ENCODE data around the gene NR1I3. TPM values are rescaled to one million over a fixed set of nuclear protein-coding genes. Genes with fewer than 3 reads are reported as not detected.
"Not testable (repeated sequence)": the region's sequence is repeated elsewhere in the genome, so short reads cannot be mapped to it uniquely, and the experiment has no call there.

NR1I3 gene
- total and polyA plus RNA-seq, 2 donors from 2014 or later: 19.6 TPM; not detected in 1

DNA sequence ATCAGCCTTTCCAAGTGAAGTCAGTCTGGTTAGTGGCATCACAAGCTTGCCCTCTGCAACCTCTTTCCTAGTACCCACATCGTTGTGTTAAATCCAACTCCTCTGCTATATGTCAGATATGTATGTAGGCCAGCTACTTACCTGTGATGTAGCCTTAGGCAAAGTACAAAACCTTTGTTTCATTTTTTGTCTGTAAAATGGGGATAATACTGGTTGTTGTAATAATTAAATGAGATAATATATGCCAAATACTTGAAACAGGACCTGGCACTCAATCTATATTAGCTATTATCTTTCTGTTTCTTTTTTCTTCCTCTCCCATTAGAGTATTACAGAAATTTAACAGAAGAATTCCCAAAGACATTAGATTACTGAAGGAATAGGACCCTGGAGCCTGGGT is 21.8 kb upstream of the NR1I3 start:
- no peak for FAIRE-seq
- Histone ChIP-seq H3K4me1 (ENCODE audit: control insufficient read depth in 2 of 3, insufficient read depth in 2 of 3, low read depth in 1 of 3, low read length in 3 of 3) (peaks cover 0 to 6% (median 0%) of the 10 kb centered on the region in 3 donors), H3K36me3 (ENCODE audit: control insufficient read depth in 2 of 3, insufficient read depth in 3 of 3, low read length in 3 of 3) (no peaks in the 10 kb centered on the region), H3K9me3 (ENCODE audit: control insufficient read depth in 2 of 3, insufficient read depth in 1 of 3, low read length in 3 of 3) (peaks cover 0 to 3% (median 0%) of the 10 kb centered on the region in 3 donors), H3K27me3 (ENCODE audit: control insufficient read depth, insufficient read depth, low read length) (peaks cover 4% of the 10 kb centered on the region), H3K4me3 (ENCODE audit: low read length in 3 of 3) (no peak overlapping the region), H3K9ac (ENCODE audit: low read length in 3 of 3) (no peak overlapping the region), H3K27ac (ENCODE audit: low read depth in 2 of 2, low read length in 2 of 2) (no peak overlapping the region)
- DNase-seq: no peak
- TF ChIP-seq, protein P1, sequence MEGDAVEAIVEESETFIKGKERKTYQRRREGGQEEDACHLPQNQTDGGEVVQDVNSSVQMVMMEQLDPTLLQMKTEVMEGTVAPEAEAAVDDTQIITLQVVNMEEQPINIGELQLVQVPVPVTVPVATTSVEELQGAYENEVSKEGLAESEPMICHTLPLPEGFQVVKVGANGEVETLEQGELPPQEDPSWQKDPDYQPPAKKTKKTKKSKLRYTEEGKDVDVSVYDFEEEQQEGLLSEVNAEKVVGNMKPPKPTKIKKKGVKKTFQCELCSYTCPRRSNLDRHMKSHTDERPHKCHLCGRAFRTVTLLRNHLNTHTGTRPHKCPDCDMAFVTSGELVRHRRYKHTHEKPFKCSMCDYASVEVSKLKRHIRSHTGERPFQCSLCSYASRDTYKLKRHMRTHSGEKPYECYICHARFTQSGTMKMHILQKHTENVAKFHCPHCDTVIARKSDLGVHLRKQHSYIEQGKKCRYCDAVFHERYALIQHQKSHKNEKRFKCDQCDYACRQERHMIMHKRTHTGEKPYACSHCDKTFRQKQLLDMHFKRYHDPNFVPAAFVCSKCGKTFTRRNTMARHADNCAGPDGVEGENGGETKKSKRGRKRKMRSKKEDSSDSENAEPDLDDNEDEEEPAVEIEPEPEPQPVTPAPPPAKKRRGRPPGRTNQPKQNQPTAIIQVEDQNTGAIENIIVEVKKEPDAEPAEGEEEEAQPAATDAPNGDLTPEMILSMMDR (IDR thresholded peaks at IDR 0.05; ENCODE audit: borderline replicate concordance, extremely low read depth, insufficient read depth): no peak
- intact Hi-C loops (cut with DNase I): no loop called here

DNA sequence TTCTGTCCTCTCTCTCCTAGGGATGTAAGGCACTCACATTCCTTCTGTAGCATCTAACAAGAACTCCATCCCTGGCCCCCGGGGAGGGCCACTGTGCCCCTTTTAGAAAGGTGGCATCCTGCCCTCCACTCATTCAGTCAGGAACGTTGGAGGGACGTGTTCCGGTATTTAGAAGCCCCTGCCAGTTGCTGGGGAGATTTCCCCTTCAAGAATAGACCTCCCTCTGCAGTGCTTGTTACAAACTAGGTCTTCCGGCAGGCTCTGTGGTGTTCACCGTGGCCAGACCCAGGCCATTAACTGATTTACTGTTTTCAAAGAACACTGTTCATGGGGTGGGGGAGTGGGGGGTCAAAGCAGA is 21.3 kb upstream of the NR1I3 start:
- no peak for FAIRE-seq
- peak overlapping the region in 1 of 3 donors; percentile 52 for H3K4me3 ChIP-seq (ENCODE audit: low read length in 3 of 3)
- no peak overlapping the region for H3K27ac ChIP-seq (ENCODE audit: low read depth in 2 of 2, low read length in 2 of 2)
- TF ChIP-seq, protein P1 (IDR thresholded peaks at IDR 0.05; ENCODE audit: borderline replicate concordance, extremely low read depth, insufficient read depth): no peak
- DNase-seq: no peak
- H3K36me3 ChIP-seq (ENCODE audit: control insufficient read depth in 2 of 3, insufficient read depth in 3 of 3, low read length in 3 of 3): no peaks in the 10 kb centered on the region
- peaks cover 4% of the 10 kb centered on the region for H3K27me3 ChIP-seq (ENCODE audit: control insufficient read depth, insufficient read depth, low read length)
- H3K9me3 ChIP-seq (ENCODE audit: control insufficient read depth in 2 of 3, insufficient read depth in 1 of 3, low read length in 3 of 3): peaks cover 0 to 3% (median 0%) of the 10 kb centered on the region in 3 donors
- H3K9ac ChIP-seq (ENCODE audit: low read length in 3 of 3): no peak overlapping the region
- intact Hi-C loops (cut with DNase I): no loop called here
- peaks cover 0 to 6% (median 0%) of the 10 kb centered on the region in 3 donors for H3K4me1 ChIP-seq (ENCODE audit: control insufficient read depth in 2 of 3, insufficient read depth in 2 of 3, low read depth in 1 of 3, low read length in 3 of 3)

DNA sequence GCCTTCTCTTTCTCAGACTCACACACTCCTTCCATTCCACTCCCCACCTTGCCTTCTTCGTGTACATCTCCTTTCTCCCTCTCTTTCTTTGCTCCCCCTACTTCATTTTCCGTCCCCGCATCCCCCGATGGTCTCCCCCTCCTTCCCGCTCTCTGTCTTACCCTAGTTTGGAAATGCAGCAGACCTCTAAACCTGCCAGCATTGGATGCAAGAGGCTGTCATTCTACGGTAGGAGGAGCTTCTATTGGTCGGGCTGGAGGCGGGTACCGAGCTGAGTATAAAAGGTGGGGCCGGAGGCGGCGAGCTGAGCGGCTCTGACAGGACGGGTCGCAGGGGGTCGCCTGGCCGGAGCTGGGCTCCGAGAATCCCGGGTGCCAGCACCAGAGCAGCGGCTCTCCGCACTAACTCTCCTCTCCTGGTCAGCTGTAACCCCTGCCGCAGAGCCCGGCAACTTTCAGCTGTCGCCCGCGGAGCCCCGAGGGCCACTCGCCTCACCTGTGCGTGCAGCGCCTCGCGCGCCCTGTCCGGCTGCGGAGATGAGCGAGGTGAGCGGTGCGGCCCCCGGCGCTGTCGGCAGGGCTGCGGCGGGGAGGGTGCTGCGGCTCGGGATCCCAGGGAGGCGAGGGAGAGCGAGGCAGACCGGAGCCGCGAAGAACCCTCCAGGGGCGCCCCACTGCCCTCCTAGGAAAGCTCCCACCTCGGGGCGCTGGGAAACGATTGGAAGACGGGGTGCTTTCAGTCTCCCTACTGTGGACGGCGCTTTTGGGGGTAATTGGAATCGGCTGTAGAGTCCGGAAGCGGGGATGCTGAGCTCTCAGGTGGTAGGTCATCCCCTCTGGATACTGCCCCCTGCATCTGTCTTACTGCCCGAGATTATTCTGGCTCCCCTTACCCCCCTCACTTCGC is 20.7 kb upstream of the NR1I3 start, which contains the start of gene PCP4L1:
Gene PCP4L1 (plus strand): TSS at position 307 of the 906 bp plus-strand sequence. CDS start 230 bp downstream, at position 537.
- intact Hi-C loops (cut with DNase I): no loop called here
- Histone ChIP-seq H3K27me3 (ENCODE audit: control insufficient read depth, insufficient read depth, low read length) (peaks cover 4% of the 10 kb centered on the region), H3K4me1 (ENCODE audit: control insufficient read depth in 2 of 3, insufficient read depth in 2 of 3, low read depth in 1 of 3, low read length in 3 of 3) (peaks cover 0 to 6% (median 0%) of the 10 kb centered on the region in 3 donors), H3K4me3 (ENCODE audit: low read length in 3 of 3) (peak within 1 kb of the TSS in 2 of 3 donors; percentile 34 to 52), H3K9me3 (ENCODE audit: control insufficient read depth in 2 of 3, insufficient read depth in 1 of 3, low read length in 3 of 3) (peaks cover 0 to 3% (median 0%) of the 10 kb centered on the region in 3 donors), H3K36me3 (ENCODE audit: control insufficient read depth in 2 of 3, insufficient read depth in 3 of 3, low read length in 3 of 3) (no peaks in the 10 kb centered on the region), H3K9ac (ENCODE audit: low read length in 3 of 3) (no peak within 1 kb of the TSS), H3K27ac (ENCODE audit: low read depth in 2 of 2, low read length in 2 of 2) (no peak within 1 kb of the TSS)
- no peak for FAIRE-seq
- TF ChIP-seq, protein P1 (IDR thresholded peaks at IDR 0.05; ENCODE audit: borderline replicate concordance, extremely low read depth, insufficient read depth): no peak
- DNase-seq: peak; percentile 71 to 89 (median 79)

DNA sequence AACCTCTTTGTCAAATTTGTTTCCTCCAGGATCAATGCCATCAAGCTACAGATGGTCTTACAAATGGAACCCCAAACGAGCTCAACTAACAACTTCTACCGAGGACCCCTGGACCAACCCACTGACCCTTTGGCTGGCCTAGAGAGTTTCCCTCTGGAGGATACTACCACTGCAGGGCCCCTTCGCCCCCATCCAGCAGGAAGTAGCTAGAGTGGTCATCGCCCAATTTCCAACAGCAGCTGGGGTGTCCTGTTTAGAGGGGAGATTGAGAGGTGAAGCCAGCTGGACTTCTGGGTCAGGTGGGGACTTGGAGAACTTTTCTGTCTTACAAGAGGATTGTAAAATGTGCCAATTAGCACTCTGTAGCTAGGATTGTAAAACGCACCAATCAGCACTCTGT is 19.1 kb upstream of the NR1I3 start:
- FAIRE-seq; H3K4me3 ChIP-seq (ENCODE audit: low read length in 3 of 3); DNase-seq; H3K4me1 ChIP-seq (ENCODE audit: control insufficient read depth in 2 of 3, insufficient read depth in 2 of 3, low read depth in 1 of 3, low read length in 3 of 3); H3K27ac ChIP-seq (ENCODE audit: low read depth in 2 of 2, low read length in 2 of 2); intact Hi-C loops (cut with DNase I); H3K9ac ChIP-seq (ENCODE audit: low read length in 3 of 3); H3K27me3 ChIP-seq (ENCODE audit: control insufficient read depth, insufficient read depth, low read length); H3K36me3 ChIP-seq (ENCODE audit: control insufficient read depth in 2 of 3, insufficient read depth in 3 of 3, low read length in 3 of 3); H3K9me3 ChIP-seq (ENCODE audit: control insufficient read depth in 2 of 3, insufficient read depth in 1 of 3, low read length in 3 of 3): not testable (repeated sequence)

DNA sequence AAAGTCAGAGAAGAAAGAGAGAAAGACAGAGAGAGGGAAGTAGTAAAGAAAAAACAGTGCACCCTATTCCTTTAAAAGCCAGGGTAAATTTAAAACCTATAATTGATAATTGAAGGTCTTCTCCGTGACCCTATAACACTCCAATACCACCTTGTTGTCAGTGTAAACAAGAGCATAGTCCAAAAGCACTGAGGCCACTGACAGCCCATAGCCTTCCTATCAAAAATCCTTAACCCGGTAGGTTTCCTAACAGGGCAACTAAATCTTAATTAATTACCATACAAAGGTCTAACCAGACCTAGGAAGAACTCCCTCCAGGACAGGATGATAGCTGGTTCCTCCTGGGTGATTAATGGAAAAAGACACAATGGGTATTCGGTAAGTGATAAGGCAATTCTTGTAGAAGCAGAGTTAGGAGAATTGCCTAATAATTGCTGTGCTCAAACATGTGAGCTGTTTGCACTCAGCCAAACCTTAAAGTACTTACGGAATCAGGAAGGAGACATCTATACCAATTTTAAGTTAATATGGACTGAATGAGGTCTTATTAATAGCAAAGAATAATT is 18.0 kb upstream of the NR1I3 start:
- H3K4me1 ChIP-seq (ENCODE audit: control insufficient read depth in 2 of 3, insufficient read depth in 2 of 3, low read depth in 1 of 3, low read length in 3 of 3); H3K27ac ChIP-seq (ENCODE audit: low read depth in 2 of 2, low read length in 2 of 2); H3K9me3 ChIP-seq (ENCODE audit: control insufficient read depth in 2 of 3, insufficient read depth in 1 of 3, low read length in 3 of 3); DNase-seq; H3K27me3 ChIP-seq (ENCODE audit: control insufficient read depth, insufficient read depth, low read length); H3K9ac ChIP-seq (ENCODE audit: low read length in 3 of 3); H3K36me3 ChIP-seq (ENCODE audit: control insufficient read depth in 2 of 3, insufficient read depth in 3 of 3, low read length in 3 of 3); H3K4me3 ChIP-seq (ENCODE audit: low read length in 3 of 3); FAIRE-seq; intact Hi-C loops (cut with DNase I): not testable (repeated sequence)

DNA sequence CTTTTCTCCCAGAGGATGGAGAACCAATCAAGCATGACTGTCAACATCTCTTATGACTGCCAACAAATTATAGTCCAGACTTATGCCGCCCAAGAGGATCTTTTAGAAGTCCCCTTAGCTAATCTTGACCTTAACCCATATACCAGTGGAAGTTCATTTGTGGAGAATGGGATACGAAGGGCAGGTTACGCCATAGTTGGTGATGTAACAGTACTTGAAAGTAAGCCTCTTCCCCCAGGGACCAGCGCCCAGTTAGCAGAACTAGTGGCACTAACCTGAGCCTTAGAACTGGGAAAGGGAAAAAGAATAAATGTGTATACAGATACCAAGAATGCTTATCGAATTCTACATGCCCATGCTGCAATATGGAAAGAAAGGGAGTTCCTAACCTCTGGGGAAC is 17.3 kb upstream of the NR1I3 start:
- FAIRE-seq; H3K27me3 ChIP-seq (ENCODE audit: control insufficient read depth, insufficient read depth, low read length); H3K4me3 ChIP-seq (ENCODE audit: low read length in 3 of 3); H3K9me3 ChIP-seq (ENCODE audit: control insufficient read depth in 2 of 3, insufficient read depth in 1 of 3, low read length in 3 of 3); H3K27ac ChIP-seq (ENCODE audit: low read depth in 2 of 2, low read length in 2 of 2); intact Hi-C loops (cut with DNase I); H3K36me3 ChIP-seq (ENCODE audit: control insufficient read depth in 2 of 3, insufficient read depth in 3 of 3, low read length in 3 of 3); H3K4me1 ChIP-seq (ENCODE audit: control insufficient read depth in 2 of 3, insufficient read depth in 2 of 3, low read depth in 1 of 3, low read length in 3 of 3); DNase-seq; H3K9ac ChIP-seq (ENCODE audit: low read length in 3 of 3): not testable (repeated sequence)
